ENCODE measurements around the gene PPFIA4. TPM values are rescaled to one million over a fixed set of nuclear protein-coding genes. Genes with fewer than 3 reads are reported as not detected.
A peak's percentile ranks its signal among the peaks of the same experiment; 100 is the strongest.

Gene PPFIA4
- total RNA-seq, 1 donor from 2014 or later = 74.7 TPM

- H3K4me3 Mint-ChIP-seq (ENCODE audit: unreplicated experiment) = no peak overlapping the region
- H3K36me3 Mint-ChIP-seq (ENCODE audit: unreplicated experiment) = peaks cover 6% of the 10 kb centered on the region
- H3K9me3 Mint-ChIP-seq (ENCODE audit: unreplicated experiment) = peaks cover 7% of the 10 kb centered on the region
- DNase-seq = no peak
- peaks cover 17% of the 10 kb centered on the region for H3K27me3 Mint-ChIP-seq (ENCODE audit: unreplicated experiment)
- peaks cover 24% of the 10 kb centered on the region for H3K4me1 Mint-ChIP-seq (ENCODE audit: low read depth, unreplicated experiment)
- no peak for TF ChIP-seq CTCF (IDR thresholded peaks at IDR 0.05; ENCODE audit: partially characterized antibody, unreplicated experiment)
- no peak overlapping the region for H3K27ac Mint-ChIP-seq (ENCODE audit: unreplicated experiment)
Measured at GRCh38 chr1:203049576-203050180, 23.4 kb downstream of the PPFIA4 start.

- Mint-ChIP-seq H3K9me3 (ENCODE audit: unreplicated experiment) (peaks cover 7% of the 10 kb centered on the region), H3K36me3 (ENCODE audit: unreplicated experiment) (peaks cover 6% of the 10 kb centered on the region), H3K4me3 (ENCODE audit: unreplicated experiment) (no peak overlapping the region), H3K4me1 (ENCODE audit: low read depth, unreplicated experiment) (peaks cover 26% of the 10 kb centered on the region), H3K27ac (ENCODE audit: unreplicated experiment) (no peak overlapping the region), H3K27me3 (ENCODE audit: unreplicated experiment) (peaks cover 14% of the 10 kb centered on the region)
- TF ChIP-seq CTCF (IDR thresholded peaks at IDR 0.05; ENCODE audit: partially characterized antibody, unreplicated experiment) = no peak
- DNase-seq = no peak
Measured at GRCh38 chr1:203050826-203051225, 24.5 kb downstream of the PPFIA4 start.

GRCh38 chr1:203051841-203052324 is 25.6 kb downstream of the PPFIA4 start:
- Mint-ChIP-seq H3K4me3 (ENCODE audit: unreplicated experiment) (peak overlapping the region; percentile 48), H3K27ac (ENCODE audit: unreplicated experiment) (peak overlapping the region; percentile 41), H3K9me3 (ENCODE audit: unreplicated experiment) (peaks cover 8% of the 10 kb centered on the region), H3K36me3 (ENCODE audit: unreplicated experiment) (peaks cover 3% of the 10 kb centered on the region), H3K27me3 (ENCODE audit: unreplicated experiment) (peaks cover 14% of the 10 kb centered on the region), H3K4me1 (ENCODE audit: low read depth, unreplicated experiment) (peaks cover 26% of the 10 kb centered on the region)
- no peak for TF ChIP-seq CTCF (IDR thresholded peaks at IDR 0.05; ENCODE audit: partially characterized antibody, unreplicated experiment)
- DNase-seq = no peak

- Mint-ChIP-seq H3K36me3 (ENCODE audit: unreplicated experiment) (no peaks in the 10 kb centered on the region), H3K4me3 (ENCODE audit: unreplicated experiment) (no peak overlapping the region), H3K27me3 (ENCODE audit: unreplicated experiment) (peaks cover 13% of the 10 kb centered on the region), H3K9me3 (ENCODE audit: unreplicated experiment) (peaks cover 6% of the 10 kb centered on the region), H3K27ac (ENCODE audit: unreplicated experiment) (no peak overlapping the region), H3K4me1 (ENCODE audit: low read depth, unreplicated experiment) (peaks cover 32% of the 10 kb centered on the region)
- no peak for TF ChIP-seq CTCF (IDR thresholded peaks at IDR 0.05; ENCODE audit: partially characterized antibody, unreplicated experiment)
- DNase-seq = no peak
Measured at GRCh38 chr1:203052601-203053000, 26.3 kb downstream of the PPFIA4 start.

GRCh38 chr1:203054184-203054583 is 27.9 kb downstream of the PPFIA4 start:
- no peak overlapping the region for H3K4me3 Mint-ChIP-seq (ENCODE audit: unreplicated experiment)
- peaks cover 12% of the 10 kb centered on the region for H3K27me3 Mint-ChIP-seq (ENCODE audit: unreplicated experiment)
- H3K9me3 Mint-ChIP-seq (ENCODE audit: unreplicated experiment) = peaks cover 2% of the 10 kb centered on the region
- no peak overlapping the region for H3K27ac Mint-ChIP-seq (ENCODE audit: unreplicated experiment)
- no peak for DNase-seq
- no peaks in the 10 kb centered on the region for H3K36me3 Mint-ChIP-seq (ENCODE audit: unreplicated experiment)
- TF ChIP-seq CTCF (IDR thresholded peaks at IDR 0.05; ENCODE audit: partially characterized antibody, unreplicated experiment) = no peak
- peaks cover 33% of the 10 kb centered on the region for H3K4me1 Mint-ChIP-seq (ENCODE audit: low read depth, unreplicated experiment)

Data from glutamatergic neuron (in vitro differentiated cells).